DMS79 (cell line): ENCODE data around the gene CMKLR1.

Source experiments
- DNase-seq: peaks from one replicate; lab custom pipeline; 2025; lab: John Stamatoyannopoulos, UW

Gene CMKLR1

DNA sequence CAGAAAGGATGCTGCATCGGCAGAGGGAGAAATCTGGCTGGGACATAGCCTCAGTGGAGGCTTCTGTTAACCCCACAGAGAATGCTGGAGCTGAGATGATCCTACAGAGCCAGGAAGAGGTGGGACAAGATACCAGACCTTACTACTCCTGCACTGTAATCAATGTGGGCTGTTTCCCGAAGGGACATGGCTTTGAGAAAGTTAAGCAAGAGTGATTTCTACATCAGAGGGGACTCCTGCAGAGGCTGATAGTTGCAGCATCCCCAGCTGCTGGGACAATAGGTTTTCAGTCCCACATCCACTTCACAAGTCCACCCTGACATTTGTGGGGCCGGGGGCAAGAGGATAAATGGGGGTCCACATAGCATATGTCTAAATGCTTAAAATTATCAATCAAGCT is 22.5 kb upstream of the CMKLR1 start:
- DNase-seq, result no peak

DNA sequence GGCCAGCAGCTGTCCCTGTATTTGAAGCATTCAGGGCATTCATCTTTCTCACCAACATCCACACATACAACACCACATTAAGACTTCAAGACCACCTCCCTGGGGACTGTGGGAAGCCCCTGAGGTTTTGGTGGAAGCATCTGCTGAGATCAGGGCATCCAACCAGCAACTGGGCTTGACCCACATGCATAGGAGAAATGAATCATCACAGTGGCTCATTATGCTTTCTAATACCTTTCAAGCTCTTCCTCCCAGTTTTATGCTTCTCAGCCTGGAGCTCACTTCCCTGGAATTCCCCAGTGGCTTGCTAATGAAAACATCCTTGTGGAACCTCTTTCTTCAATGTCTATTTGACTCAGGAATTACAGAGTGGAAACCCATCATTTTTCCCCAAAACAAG is 21.4 kb upstream of the CMKLR1 start:
- DNase-seq, result no peak

DNA sequence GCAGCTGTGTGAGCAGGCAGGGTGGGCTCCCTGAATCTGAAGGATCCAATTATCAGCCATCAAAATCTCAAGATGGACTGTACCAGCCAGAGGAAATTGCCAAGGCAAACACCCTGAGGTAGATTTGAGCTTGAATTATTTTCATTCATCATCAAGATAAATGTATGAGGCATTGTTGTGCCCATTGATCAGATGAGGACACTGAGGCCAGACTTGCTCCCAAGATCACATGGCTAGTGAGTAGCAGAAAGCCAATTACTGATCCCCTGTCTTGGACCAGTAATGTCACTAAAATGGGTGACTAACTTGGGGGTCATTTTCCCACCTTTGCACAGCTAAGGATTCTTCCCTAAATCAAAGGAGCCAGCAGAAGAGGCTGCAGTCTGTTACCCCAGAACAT is 20.9 kb upstream of the CMKLR1 start:
- no peak for DNase-seq

DNA sequence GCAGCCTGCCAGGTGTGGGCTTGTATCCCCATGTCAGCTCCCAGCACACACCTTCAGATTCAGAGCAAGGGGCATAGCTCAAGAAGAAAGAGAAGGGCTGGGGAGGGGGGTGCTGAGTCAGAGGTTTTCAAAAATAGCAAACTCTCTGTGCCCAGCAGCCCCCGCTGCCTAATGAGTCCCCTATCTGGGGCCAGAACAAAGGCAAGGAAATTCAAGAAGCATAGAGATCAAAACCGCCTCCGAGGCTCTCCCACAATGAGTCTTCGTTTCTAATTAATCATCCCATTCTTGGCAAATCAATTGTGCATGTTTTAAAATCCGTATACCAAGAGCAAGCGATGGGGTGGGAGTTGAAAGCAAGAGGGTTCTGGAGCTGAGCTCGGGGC is 19.5 kb upstream of the CMKLR1 start:
- no peak for DNase-seq

DNA sequence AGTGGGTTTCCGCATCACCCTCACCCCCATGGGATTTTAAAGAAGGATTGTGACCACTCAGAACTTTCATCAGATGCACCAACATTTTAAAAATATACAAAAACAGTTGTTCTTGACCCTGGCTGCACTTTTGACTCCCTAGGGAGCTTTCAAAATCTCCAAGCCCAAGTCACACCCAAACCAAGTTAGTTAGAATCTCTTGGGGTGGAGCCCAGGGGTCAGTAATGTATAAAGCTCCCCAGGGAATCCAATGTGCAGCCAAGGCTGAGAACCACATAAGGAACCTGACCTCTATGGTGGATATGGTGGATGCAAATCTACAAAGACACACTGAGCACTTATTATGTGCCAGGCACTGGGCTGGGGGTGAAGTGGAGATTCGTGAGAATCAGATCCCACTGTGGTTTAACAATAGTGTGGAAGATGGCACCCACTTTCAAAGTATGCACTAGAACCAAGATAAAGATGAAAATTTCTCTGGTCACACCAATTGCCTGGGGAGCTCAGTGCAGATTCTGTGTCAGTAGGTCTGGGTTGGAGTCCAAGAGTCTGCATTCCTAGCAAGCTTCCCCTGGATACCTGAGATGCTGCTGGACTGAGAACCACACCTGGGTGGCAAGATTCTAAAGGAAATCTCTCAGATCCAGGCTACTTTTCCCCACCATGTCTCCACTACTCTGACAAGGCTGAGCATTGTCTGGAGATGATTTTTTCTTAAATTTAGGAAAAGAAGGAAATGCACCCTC is 18.9 kb upstream of the CMKLR1 start:
- DNase-seq, result no peak

DNA sequence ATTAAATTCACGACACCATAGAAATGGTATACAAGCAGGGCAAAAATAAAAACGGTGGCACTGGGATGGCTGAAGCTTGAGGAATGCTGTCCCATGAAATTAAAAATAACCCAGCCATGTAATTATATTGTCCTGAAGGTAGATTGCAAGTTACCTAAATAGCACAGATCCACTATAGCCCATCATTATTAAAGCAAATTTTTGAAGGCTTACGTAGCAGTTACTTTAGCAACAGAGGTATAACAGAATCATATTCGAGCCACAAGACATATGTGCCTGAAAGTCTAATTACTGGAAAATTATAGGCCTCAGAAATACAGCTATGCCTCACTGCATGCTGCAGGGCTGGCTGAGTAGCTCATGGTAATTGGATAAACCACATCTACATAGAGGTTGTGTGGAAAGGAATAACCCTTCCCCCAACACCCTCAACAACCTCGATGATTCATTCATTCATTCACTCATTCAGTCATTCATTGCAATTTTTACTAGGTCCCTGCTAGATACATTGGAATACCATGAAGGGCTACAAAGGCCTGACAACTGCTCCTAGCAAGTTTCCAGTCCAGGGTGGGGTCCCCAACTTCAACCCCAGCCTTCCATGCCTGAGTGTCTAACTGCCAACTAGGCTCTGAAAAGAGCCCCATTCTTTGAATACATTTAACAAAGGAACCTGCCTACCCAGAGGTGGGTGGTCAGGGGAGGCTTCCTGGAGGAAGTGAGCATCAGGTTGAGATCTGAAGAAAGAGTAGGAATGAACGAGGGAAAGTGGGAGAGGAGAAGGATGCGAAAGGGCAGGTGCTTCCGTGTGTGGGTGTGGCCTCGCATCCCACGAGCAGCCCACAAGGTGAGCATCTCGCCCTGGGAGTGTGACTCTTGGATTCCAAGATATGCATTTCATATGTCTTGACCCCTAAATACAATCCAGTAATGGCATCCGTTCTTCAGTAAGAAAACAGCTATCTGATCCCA is 18.0 kb upstream of the CMKLR1 start:
- no peak for DNase-seq

DNA sequence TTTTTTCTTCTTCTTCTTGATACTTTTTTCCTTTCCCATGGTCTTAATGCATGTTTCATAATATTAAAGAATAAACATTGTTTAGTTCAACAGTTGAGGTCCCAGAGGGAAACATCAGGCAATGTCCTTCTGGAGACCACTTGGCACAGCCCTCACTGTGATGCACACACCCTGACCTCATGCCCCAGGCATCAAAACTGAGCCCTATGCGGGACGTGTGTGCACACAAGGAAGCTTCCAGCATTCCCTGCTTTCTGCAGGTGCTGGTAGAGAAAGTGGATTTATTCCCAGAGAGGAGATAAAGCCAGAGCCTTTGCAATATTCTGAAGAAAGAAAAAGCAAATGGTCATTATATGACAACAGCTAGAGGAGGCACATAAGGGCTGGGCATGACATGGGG is 16.0 kb upstream of the CMKLR1 start:
- no peak for DNase-seq

DNA sequence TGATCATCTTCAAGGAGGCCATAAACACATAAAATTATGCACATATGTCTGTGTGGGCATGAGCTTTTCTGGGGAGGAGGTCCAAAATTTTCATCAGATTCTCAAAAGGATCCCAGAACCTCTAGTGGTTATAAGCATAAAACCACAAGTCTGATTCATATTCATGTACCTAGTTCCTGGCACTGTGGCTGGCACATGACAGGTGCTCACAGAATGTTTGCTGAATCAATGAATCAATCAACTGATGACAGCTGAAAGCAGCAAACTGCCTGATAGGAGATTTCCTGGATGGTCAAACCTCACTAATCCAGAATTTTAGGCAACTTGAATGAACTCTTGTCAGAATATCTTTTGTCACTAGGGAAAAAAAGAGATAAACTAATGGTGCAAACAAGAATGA is 13.5 kb upstream of the CMKLR1 start:
- DNase-seq, result no peak

DNA sequence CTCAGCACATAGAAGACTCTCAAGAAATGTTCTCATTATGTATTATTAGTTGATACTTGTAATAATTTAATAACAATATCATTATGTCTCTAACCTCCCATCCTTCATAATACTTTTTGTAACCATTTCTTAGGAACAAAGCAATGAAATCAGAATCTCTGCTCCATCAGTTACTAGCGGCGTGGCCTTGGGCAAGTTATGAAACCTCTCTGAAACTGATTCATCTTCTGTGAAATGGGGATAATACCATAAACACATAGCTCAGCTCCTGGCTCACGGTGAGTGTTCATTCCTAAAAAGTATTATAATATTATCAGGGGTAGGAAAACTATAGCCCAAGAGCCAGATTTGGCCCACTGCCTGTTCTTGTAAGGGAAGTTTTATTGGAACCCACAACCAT is 11.4 kb upstream of the CMKLR1 start:
- no peak for DNase-seq

DNA sequence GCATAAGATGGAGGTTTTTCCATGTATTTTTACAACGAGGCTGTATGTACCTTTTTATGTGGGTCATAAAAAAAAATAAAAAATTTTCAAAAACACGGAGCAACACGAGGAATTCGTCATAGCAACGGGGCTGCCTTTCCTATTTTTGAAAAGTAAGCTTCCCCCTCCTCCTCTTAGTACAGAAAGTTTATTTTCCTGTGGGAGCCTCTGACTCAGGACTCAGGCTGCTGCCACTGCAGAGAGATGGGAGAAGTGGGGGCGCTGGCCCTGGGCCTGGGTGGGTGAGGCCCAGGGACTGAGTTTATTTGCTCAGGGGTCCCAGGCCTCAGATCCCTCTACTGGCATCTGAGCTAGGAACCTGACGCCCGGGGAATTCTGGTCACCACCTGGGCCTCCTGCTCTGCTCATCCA is 10.2 kb upstream of the CMKLR1 start:
- no peak for DNase-seq

DNA sequence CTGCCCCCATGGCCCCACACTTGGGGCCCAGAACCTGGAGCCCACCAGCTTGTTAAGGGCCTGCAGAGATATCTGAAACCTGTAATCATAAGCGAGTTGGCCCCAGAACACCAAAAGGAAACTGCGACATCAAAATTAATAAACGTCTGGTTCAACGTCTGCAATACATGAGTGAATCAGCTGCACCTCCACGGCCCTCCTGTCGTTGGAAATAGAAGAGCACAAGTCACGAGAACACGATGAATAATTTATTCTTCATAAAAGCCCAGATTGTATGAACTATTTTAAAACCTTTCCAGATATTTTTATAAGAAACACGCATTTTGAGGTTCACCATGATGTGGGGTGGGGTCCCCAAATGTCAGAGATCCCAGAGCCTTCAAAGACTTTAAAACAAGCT is 9.7 kb upstream of the CMKLR1 start:
- no peak for DNase-seq

DNA sequence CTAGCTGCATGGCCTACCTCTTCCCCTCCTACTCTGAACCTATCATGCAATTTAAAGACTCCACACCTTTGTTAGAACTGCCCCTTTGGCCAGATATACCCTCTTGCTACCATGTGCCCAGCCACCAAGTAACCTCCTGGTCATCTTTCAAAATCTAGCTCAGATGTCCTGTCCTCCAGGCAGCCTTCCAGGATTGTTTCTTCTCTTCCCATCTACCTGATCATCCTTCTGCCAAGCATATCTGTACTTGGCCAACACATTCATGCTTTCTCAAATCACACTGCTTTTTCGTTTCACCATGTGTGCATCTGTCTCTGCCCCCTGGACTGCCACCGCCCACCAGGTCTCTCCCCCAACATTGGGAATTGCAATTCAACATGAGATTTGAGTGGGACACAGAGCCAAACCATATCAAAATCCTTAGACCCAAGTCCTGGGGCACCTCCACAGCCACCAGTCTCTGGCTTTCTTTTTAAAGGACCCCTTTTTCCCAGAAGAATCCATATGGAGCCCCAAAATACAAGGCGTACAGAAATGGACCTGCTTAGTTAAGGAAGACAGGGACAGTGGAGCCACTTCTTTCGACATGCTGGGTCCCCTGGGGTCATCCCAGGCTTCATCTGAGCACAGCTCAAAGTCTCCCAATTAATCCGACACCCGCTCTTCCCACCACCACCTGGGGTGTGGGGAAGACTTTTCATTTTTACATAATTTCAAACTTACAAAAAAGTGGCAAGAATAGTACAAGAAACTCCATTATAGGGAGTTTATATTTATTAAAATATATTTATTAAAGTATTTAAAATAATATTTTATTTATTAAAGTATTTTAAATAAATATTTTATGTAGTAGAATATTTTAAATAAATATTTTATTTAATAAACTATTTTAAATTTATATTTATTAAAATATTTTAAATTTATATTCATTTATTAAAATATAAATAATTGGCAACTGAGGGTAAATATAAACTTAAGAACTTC is 7.9 kb upstream of the CMKLR1 start:
- no peak for DNase-seq

DNA sequence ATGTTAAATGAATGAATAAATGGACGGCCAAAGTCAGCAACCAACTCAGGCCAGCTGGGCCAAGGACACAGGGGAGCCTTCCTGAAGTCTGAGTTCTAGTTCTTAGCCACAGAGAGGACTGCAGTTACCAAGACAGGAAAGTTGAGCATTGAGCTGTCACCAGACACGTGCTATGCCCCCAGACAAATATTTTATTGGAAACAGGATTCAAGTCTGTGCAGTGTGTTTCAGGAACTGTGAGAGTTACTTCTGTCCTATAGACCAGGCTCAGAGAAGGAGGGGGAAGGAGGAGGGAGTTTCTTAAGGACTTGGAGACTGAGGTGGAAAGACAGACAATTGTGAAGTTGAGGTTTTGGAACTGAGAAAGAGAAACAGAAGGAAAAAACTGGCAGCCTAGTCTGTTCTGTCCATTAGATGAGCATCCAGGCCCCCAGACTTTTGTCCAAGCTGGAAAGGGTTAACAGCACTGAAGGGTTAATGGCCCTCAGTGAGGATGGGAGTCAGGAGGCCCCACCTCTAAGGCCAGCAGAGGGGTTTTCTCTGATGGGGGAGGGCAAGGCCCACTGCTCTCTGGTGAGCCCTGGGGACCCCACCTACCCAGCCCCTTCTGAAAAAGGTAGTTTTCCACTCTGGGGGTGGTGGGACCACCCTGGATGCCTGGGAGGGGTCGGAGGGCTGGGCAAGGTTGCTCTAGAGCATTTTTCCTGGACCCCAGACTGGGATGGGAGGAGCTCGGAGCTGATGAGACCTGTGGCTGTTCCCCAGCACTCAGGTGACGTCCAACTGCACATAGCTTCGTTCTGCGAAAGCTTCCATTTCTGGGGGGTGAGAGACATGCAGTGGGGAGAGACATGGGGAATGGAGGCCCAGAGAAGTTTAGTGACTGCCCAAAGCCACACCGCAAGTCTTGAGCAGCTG is 6.9 kb upstream of the CMKLR1 start:
- DNase-seq, result no peak

DNA sequence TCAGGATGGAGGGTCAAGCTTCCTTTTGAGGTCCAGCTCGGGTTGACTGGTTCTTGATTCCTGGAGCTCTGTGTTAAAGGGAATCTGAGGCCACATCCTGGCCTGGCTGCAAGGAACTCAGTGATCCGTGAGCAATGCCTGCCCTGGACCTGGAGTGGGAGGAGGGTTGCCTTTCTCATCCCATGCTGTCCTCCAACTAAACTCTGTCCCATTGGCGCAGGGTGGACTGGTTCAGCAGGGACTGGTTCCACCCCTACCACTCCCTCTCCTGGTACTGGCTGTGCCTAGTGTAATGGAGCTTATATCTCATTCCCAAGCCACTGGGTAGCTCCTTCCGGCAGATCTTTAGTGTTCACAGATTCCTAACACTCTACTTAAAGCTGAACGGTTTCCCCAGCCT is 3.9 kb upstream of the CMKLR1 start:
- DNase-seq, result no peak

DNA sequence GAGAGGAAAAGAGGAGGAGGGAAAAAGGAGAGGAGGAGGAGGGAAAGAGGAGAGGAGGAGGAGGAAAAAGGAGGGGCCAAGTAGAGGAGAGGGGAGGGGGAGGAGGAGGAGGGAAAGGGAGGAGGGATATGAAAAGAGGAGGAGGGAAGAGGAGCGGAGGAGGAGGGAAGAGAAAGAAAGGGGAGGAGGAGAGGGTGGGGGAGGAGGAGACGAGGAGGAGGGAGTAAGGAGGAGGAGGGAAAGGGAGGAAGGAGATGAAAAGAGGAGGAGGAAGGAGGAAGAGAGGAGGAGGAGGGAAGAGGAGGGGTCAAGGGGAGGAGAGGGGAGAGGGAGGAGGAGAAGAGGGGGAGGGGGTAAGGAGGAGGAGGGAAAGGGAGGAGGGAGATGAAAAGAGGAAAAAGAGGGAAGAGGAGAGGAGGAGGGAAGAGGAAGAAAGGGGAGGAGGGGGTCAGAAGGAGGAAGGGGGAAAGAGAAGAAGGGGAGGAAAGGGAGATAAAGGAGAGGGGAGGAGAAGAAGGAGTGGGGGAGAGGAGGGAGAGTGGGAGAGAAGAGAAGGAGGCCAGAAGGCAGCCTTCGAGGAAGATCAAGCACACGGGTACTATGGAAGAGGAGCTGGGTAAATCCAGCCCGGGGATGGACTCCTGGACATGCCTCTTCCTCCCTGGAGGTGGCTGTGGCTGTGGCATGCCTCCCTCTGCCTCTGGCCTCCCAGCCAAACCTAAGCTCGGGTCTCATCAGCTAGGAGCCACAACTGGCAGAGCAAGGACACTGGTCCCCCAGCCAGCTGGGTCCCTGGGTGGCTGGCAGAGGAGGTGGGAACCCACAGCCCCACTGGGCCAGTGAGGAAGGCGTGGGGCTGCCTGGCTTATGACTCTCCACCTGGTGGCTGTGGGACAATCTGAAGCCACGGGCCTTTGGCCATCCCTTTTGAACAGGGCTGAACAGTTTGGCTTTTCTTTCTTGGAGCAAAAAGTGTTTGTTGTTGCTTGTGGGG is 3.0 kb upstream of the CMKLR1 start:
- no peak for DNase-seq

DNA sequence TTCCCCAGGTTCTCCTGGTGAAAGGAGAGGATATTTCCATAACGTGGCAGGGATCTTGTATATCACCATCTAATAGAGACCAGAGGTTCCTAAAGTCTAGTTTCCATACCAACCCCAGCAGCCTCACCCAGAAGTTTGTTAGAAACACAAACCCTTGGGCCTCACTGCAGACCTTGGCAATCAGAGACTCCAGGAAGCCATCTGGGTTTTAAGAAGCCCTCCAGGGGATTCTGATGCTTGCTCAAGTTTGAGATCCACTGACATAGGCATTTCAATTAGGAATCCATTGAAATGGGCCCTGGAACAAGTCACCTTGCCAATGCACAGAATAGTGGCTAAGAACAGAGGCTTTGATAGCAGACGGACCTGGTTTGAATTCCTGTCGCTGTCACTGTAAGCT is 2.2 kb upstream of the CMKLR1 start:
- no peak for DNase-seq

DNA sequence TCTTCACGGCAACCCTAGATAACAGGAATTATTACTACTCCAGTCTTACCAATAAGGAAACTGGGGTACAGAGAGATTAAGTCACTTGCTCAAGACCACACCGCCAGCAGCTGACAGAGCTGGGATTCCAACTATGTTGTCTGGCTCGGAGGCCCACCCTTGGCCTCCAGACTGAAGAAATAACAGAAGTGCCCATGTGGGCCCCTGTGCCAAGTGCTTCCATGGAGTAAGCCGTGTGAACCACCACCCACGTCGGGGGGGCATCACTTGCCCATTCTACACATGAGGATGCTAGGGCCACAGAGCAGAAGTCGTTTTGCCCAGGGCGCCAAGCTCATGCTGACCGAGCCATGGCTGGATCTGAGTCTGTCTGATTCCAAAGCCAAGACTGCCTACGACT is 926 bp upstream of the CMKLR1 start:
- no peak for DNase-seq

DNA sequence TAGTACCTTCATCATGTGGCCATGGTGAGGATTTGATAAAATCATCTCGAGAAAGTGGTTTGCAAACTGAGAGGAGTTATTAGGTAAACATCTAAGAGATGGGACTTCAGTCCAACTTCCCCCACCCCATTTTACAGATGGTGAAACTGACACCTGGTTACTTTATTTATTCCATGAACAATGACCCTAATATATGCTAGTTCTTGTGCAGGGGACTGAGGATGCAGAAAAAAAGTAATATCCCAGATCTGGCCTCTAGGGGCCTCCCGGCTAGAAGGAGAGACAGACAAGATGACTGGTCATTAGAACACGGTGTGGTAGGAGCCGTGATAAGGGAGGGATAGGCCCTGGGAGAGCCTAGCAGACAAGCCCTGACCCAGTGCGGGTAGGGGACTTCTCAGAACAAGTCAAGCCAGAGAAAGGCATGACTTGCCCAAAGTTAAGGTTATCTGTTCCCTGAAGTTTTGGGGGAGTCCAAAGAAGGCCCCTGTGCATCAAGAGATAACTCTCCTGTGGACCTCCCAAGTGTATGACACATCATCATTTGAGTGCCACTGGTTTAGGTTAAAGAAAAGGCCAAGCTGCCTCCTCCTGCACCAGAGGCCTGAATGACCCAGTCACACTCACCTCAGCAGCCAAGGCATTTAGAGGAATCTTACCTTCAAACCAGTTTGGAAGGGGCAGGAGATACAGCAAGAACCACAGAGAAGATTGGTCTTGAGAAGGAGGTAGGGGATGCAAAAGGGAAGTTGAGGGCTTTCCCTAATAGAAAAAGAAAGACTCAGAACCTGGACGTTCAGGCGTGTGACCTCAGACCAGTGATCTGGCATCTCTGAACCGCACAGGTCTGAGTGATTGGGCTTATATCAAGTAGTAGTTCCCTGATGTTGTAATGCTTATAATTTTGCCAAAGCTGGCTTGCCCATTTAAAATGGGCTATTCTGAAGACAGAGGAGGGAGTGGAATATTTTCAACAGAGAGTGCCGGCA is 1.6 kb downstream of the CMKLR1 start:
- no peak for DNase-seq
